Glutamatergic neuron (in vitro differentiated cells): ENCODE data around the gene AGAP1. TPM values are rescaled to one million over a fixed set of nuclear protein-coding genes. Genes with fewer than 3 reads are reported as not detected.

Experiments used
- DNase-seq: peaks from one replicate; pipeline ENCODE4 v3.0.0; 2022
- H3K27ac Mint-ChIP-seq: one replicate; pipeline ENCODE4 v1.8.0; 2020; ENCODE audit warnings: mild to moderate bottlenecking, mixed read lengths, inconsistent platforms; ENCODE audit not compliant: unreplicated experiment
- H3K27me3 Mint-ChIP-seq: one replicate; pipeline ENCODE4 v1.8.0; 2020; ENCODE audit warnings: mild to moderate bottlenecking, moderate library complexity, mixed read lengths, inconsistent platforms; ENCODE audit not compliant: unreplicated experiment
- H3K36me3 Mint-ChIP-seq: one replicate; pipeline ENCODE4 v1.8.0; 2020; ENCODE audit warnings: mild to moderate bottlenecking, mixed read lengths, inconsistent platforms; ENCODE audit not compliant: unreplicated experiment
- H3K4me1 Mint-ChIP-seq: one replicate; pipeline ENCODE4 v1.8.0; 2020; ENCODE audit warnings: mild to moderate bottlenecking, low read depth, mixed read lengths, inconsistent platforms; ENCODE audit not compliant: unreplicated experiment
- H3K4me3 Mint-ChIP-seq: one replicate; pipeline ENCODE4 v1.8.0; 2020; ENCODE audit warnings: mild to moderate bottlenecking, mixed read lengths, inconsistent platforms; ENCODE audit not compliant: unreplicated experiment
- H3K9me3 Mint-ChIP-seq: one replicate; pipeline ENCODE4 v1.8.0; 2020; ENCODE audit warnings: mild to moderate bottlenecking, moderate library complexity, mixed read lengths, inconsistent platforms; ENCODE audit not compliant: unreplicated experiment
- CTCF ChIP-seq: fragments of 200-600 bp; sonication (generic); IDR thresholded peaks from one replicate; pipeline ENCODE4 v1.5.0; 2021; ENCODE audit not compliant: partially characterized antibody, unreplicated experiment
- total RNA-seq: library from RNA; stranded (reverse); fragmentation: NEBNext Ultra II Directional; extraction: Animal tissue kit (Norgen Biotek cat#: 25700); gene quantifications from one replicate; pipeline ENCODE4 v1.2.1, GENCODE V29; 2021; ENCODE audit not compliant: unreplicated experiment

Gene AGAP1
- total RNA-seq, 1 donor from 2014 or later, result 153 TPM

GRCh38 chr2:235876099-235876679, 382.3 kb downstream of the AGAP1 start:
- H3K9me3 Mint-ChIP-seq, result peaks cover 4% of the 10 kb centered on the region
- H3K27me3 Mint-ChIP-seq, result peaks cover 5% of the 10 kb centered on the region
- H3K4me1 Mint-ChIP-seq, result peaks cover 12% of the 10 kb centered on the region
- H3K36me3 Mint-ChIP-seq, result peaks cover 4% of the 10 kb centered on the region
- no peak overlapping the region for H3K4me3 Mint-ChIP-seq
- TF ChIP-seq CTCF, result no peak
- no peak overlapping the region for H3K27ac Mint-ChIP-seq
- no peak for DNase-seq

DNA sequence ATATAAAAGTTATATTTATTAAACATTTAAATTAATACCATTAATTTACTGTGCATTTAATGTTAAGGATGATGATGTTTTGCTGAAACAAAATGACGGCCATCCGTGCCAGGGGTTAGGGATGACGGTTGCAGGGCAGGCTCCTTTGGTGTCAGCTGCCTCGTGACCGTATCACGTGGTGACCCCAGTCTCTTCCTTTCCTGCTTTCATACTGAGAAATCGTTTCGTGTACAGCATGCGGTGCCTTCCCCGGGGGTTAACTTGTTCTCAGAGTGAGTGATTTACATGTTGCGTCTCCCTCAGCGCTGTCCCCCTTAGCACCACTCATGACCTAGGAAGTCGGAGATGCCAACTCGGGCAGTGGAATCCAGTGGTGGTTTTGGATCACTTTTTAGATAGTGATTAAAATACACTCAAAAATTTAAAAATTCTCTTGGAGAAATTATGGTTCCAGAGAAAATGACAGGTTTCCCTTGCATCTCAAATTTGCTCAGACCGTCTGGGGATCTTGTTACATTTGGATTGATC, 383.5 kb downstream of the AGAP1 start:
- H3K27me3 Mint-ChIP-seq, result peaks cover 2% of the 10 kb centered on the region
- H3K36me3 Mint-ChIP-seq, result no peaks in the 10 kb centered on the region
- peaks cover 2% of the 10 kb centered on the region for H3K9me3 Mint-ChIP-seq
- H3K27ac Mint-ChIP-seq, result no peak overlapping the region
- H3K4me1 Mint-ChIP-seq, result peaks cover 4% of the 10 kb centered on the region
- TF ChIP-seq CTCF, result no peak
- no peak overlapping the region for H3K4me3 Mint-ChIP-seq
- DNase-seq, result no peak

DNA sequence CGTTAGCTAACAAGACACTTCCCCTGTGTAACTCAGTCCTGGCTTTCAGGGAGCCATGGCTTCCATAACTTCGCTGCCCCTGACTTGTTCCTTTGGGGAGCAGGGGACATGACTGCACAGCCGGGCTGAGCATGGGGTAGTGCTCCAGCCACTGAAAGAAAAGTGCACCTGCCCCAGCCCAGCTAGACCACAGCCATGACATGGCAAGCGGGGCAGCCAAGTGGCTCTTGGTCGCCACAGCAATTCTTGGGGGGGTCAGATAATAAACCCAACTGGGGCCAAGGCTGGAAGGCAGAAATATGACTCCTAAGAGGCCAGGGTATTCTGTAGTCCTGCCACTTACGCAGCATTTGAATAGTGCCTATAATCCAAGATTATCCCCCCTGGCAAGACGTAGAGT, 385.3 kb downstream of the AGAP1 start:
- Mint-ChIP-seq H3K27me3 (no peaks in the 10 kb centered on the region), H3K36me3 (no peaks in the 10 kb centered on the region), H3K27ac (no peak overlapping the region), H3K4me1 (peaks cover 4% of the 10 kb centered on the region), H3K4me3 (no peak overlapping the region), H3K9me3 (peaks cover 2% of the 10 kb centered on the region)
- TF ChIP-seq CTCF, result no peak
- no peak for DNase-seq

DNA sequence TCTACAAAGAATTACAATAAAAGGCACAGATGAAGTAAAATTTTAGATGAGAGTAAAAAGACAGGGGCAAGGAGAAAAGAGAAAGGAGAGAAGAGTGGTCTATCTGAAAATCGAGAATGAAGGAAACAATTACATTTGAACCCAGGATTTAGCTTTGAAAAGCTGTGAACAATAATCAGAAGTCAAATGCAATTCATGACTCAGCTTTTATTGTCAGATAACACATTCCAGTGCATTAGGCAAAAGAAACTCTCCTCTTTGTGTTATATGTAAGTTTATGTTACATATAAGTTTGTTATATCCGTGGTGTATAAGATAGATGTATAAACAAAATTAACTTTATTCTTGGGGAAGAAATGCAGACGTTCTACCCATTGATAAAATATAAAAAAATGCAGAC, 389.8 kb downstream of the AGAP1 start:
- Mint-ChIP-seq H3K27me3 (peaks cover 3% of the 10 kb centered on the region), H3K4me3 (no peak overlapping the region), H3K4me1 (no peaks in the 10 kb centered on the region), H3K27ac (no peak overlapping the region), H3K9me3 (peaks cover 4% of the 10 kb centered on the region), H3K36me3 (peaks cover 6% of the 10 kb centered on the region)
- no peak for TF ChIP-seq CTCF
- DNase-seq, result no peak

GRCh38 chr2:235889302-235889630, 395.4 kb downstream of the AGAP1 start:
- peaks cover 7% of the 10 kb centered on the region for H3K9me3 Mint-ChIP-seq
- H3K27me3 Mint-ChIP-seq, result peaks cover 11% of the 10 kb centered on the region
- no peak for DNase-seq
- H3K36me3 Mint-ChIP-seq, result peaks cover 6% of the 10 kb centered on the region
- H3K27ac Mint-ChIP-seq, result no peak overlapping the region
- no peak overlapping the region for H3K4me3 Mint-ChIP-seq
- no peaks in the 10 kb centered on the region for H3K4me1 Mint-ChIP-seq
- no peak for TF ChIP-seq CTCF
